SK-N-SH treated with all-trans-retinoic acid at 6 μM for 48 hours (cell line): Measurements from ENCODE around the gene SPECC1.
"Not testable (repeated sequence)": the region's sequence is repeated elsewhere in the genome, so short reads cannot be mapped to it uniquely, and the experiment has no call there.

Experiments
- CREB5 ChIP-seq: fragments of 250-450 bp; sonication (Bioruptor Pico); IDR thresholded peaks from 2 replicates; pipeline ENCODE4 v1.5.1; 2020; ENCODE audit warnings: low read depth, mild to moderate bottlenecking, moderate library complexity
- ESRRG ChIP-seq: fragments of 250-450 bp; sonication (Bioruptor Pico); IDR thresholded peaks from 2 replicates; pipeline ENCODE4 v1.6.1; 2021; ENCODE audit warnings: mild to moderate bottlenecking
- GLIS3 ChIP-seq: fragments of 250-450 bp; sonication (Bioruptor Pico); IDR thresholded peaks from 2 replicates; pipeline ENCODE4 v1.5.0; 2020; ENCODE audit warnings: mild to moderate bottlenecking, moderate library complexity
- TOX ChIP-seq: fragments of 250-450 bp; sonication (Bioruptor Pico); IDR thresholded peaks from 2 replicates; pipeline ENCODE4 v1.8.0; 2021; ENCODE audit warnings: mild to moderate bottlenecking, moderate library complexity, borderline replicate concordance
- TSHZ2 ChIP-seq: fragments of 250-450 bp; sonication (Bioruptor Pico); IDR thresholded peaks from 2 replicates; pipeline ENCODE4 v1.5.0; 2020; ENCODE audit warnings: mild to moderate bottlenecking, moderate library complexity
- ZNF565 ChIP-seq: fragments of 450-650 bp; formaldehyde crosslinking; conservative IDR thresholded peaks from 2 replicates; pipeline ENCODE4 v1.5.0; 2020; ENCODE audit warnings: low read depth, mild to moderate bottlenecking, moderate library complexity
- ZNF8 ChIP-seq: fragments of 450-650 bp; formaldehyde crosslinking; IDR thresholded peaks from 2 replicates; pipeline ENCODE4 v1.5.0; 2020; ENCODE audit warnings: mild to moderate bottlenecking, moderate library complexity
- TF ChIP-seq, protein P1 (sequence below): fragments of 250-450 bp; sonication (Bioruptor Pico); IDR thresholded peaks from 2 replicates; pipeline ENCODE4 v1.8.0; 2020; ENCODE audit warnings: mild to moderate bottlenecking, moderate library complexity, borderline replicate concordance
- TF ChIP-seq, protein P2 (sequence below): fragments of 250-450 bp; sonication (Bioruptor Pico); IDR thresholded peaks from 2 replicates; pipeline ENCODE4 v1.8.0; 2021; ENCODE audit warnings: low read depth, mild to moderate bottlenecking, moderate library complexity, borderline replicate concordance

DNA sequence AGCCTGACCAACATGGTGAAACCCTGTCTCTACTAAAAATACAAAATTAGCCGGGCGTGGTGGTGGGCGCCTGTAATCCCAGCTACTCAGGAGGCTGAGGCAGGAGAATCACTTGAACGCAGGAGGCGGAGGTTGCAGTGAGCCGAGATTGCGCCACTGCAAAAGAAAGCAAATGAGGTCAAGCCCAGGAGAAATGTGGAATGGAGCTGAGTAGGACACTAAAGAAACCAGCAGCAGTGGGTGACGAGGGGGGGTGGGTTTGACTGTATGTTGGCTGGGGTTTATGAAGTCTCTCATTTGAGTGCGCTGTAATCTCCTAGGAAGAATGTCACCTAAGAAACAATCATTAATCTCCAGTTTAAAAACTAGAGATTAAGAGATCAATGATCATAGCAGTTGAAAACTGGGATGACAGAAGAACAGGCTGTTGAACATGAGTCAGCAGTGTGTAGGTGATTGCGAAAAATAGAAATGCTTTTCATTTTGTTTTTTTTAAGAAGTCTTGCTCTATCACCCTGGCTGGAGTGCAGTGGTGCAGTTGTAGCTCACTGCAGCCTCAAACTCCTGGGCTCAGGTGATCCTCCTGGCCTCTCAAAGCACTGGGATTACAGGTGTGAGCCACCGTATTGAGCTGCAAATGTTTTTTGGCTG is 218.7 kb downstream of the SPECC1 start:
- TF ChIP-seq ESRRG, ZNF565, CREB5, ZNF8, TSHZ2, TOX, GLIS3 (CRISPR knock-in tag): not testable (repeated sequence)
- TF ChIP-seq, protein P1, sequence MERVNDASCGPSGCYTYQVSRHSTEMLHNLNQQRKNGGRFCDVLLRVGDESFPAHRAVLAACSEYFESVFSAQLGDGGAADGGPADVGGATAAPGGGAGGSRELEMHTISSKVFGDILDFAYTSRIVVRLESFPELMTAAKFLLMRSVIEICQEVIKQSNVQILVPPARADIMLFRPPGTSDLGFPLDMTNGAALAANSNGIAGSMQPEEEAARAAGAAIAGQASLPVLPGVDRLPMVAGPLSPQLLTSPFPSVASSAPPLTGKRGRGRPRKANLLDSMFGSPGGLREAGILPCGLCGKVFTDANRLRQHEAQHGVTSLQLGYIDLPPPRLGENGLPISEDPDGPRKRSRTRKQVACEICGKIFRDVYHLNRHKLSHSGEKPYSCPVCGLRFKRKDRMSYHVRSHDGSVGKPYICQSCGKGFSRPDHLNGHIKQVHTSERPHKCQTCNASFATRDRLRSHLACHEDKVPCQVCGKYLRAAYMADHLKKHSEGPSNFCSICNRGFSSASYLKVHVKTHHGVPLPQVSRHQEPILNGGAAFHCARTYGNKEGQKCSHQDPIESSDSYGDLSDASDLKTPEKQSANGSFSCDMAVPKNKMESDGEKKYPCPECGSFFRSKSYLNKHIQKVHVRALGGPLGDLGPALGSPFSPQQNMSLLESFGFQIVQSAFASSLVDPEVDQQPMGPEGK (CRISPR knock-in tag), result not testable (repeated sequence)
- TF ChIP-seq, protein P2, sequence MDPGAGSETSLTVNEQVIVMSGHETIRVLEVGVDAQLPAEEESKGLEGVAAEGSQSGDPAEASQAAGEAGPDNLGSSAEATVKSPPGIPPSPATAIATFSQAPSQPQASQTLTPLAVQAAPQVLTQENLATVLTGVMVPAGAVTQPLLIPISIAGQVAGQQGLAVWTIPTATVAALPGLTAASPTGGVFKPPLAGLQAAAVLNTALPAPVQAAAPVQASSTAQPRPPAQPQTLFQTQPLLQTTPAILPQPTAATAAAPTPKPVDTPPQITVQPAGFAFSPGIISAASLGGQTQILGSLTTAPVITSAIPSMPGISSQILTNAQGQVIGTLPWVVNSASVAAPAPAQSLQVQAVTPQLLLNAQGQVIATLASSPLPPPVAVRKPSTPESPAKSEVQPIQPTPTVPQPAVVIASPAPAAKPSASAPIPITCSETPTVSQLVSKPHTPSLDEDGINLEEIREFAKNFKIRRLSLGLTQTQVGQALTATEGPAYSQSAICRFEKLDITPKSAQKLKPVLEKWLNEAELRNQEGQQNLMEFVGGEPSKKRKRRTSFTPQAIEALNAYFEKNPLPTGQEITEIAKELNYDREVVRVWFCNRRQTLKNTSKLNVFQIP (CRISPR knock-in tag), result not testable (repeated sequence)
